Ishikawa (cell line): Measurements from ENCODE around the gene ANP32B.

Experiments
- CEBPB ChIP-seq: IDR thresholded peaks from 2 replicates; pipeline ENCODE4 v1.6.1; 2012
- CREB1 ChIP-seq: IDR thresholded peaks from 2 replicates; pipeline ENCODE4 v1.6.1; 2012; ENCODE audit warnings: low read depth
- EP300 ChIP-seq: IDR thresholded peaks from 2 replicates; pipeline ENCODE4 v1.6.1; 2012; ENCODE audit warnings: borderline replicate concordance
- FOXM1 ChIP-seq: IDR thresholded peaks from 2 replicates; pipeline ENCODE4 v1.6.1; 2012; ENCODE audit warnings: low read depth, borderline replicate concordance
- RAD21 ChIP-seq: IDR thresholded peaks from 2 replicates; pipeline ENCODE4 v1.6.1; 2012; ENCODE audit warnings: low read depth

GRCh38 chr9:97938081-97938644 lies 45.0 kb upstream of the ANP32B start, which contains the start of gene HEMGN:
- TF ChIP-seq RAD21 (no peak), CREB1 (no peak), CEBPB (no peak), EP300 (no peak), FOXM1 (no peak)
